ENCODE data around the gene EPPIN. TPM values are rescaled to one million over a fixed set of nuclear protein-coding genes. Genes with fewer than 3 reads are reported as not detected.

The EPPIN gene
- total RNA-seq, 2 experiments from 2014 or later, result not detected

DNA sequence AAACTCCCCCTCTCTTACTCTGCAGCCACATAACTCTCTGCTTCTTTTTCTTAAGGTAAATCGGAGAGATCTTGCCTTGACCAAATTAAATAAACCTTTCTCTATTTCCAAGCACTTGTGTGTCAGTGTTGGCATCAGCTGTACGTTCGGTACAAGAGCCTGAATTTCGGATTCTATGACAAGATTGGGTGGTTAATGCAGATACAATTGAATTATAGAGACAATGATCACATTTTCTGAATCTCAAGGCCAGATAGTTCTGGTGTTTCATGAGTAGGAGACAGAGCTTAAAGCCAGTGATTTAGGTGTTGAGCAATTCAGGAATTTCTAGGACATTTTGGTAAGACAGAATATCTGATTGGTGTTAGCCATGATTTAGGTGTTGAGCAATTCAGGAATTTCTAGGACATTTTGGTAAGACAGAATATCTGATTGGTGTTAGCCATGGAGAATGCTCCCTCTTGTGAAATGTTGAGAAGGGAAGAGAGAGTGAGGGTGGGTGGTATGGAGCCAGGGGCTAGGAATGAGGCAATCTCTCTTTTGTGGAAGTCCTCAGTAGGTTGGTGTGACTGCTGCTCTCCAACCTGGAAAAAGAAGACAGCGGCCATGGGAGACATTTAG lies 36.8 kb downstream of the EPPIN start:
- DNase-seq (no peak), ATAC-seq (ENCODE audit: low read depth) (no peak)
- POLR2A ChIA-PET, result no interaction called here
- Mint-ChIP-seq H3K27ac (no peak overlapping the region), H3K9me3 (no peaks in the 10 kb centered on the region), H3K4me3 (no peak overlapping the region), H3K4me1 (peaks cover 4% of the 10 kb centered on the region), H3K36me3 (no peaks in the 10 kb centered on the region), H3K27me3 (peaks cover 30% of the 10 kb centered on the region)

DNA sequence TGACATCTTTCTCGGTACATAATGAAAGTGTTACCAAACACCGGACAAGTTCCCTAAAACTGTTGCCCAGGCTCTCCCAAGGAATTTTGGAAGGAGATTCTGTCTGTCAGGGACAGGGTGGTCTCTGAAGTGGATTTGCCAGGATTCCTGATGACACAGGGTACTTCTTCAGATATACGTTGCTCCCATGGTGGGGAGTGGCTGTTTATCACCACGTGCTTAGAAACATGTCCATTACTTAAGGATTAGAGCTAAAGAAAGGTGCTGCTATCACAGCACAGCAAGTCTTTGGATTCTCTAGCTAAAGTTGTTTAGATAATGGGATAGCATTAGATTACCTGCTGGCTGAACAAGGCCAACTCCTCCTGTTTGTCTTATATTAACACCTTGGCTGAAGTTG lies 38.1 kb downstream of the EPPIN start:
- POLR2A ChIA-PET, result no interaction called here

DNA sequence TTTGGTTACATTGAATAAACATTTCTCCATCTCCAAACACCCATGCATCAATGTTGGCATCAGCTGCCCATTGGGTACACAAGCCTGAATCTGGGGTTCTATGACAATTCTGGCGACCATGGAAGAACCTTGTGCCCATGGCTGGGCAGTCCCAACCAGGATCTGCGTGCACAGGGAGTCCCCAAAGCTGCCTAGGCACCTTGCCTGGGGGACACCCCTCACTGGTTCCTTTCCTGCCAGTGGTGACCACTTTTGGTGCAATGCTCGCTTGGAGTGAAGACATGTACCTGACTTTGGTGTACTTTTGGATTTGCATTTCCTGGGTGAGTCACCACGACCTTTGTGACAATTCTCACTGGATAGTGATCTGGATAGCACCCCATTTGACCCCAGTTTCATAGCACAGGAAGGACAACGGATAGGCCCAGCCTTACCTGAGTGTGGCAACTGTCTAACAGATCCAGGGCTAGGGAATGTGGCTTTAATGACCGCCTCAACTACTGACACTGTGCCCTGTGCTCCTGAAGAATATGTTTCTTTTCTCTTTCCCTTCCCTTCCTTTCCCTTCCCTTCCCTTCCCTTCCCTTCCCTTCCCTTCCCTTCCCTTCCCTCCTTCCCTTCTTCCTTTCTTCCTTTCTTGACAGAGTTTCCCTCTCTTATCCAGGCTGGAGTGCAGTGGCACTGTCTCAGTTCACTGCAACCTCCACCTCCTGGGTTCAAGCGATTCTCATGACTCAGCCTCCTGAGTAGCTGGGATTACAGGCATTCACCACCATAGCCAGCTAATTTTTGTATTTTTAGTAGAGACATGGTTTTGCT lies 38.9 kb downstream of the EPPIN start:
- Mint-ChIP-seq H3K27ac (no peak overlapping the region), H3K36me3 (no peaks in the 10 kb centered on the region), H3K9me3 (no peaks in the 10 kb centered on the region), H3K4me1 (peaks cover 4% of the 10 kb centered on the region), H3K4me3 (no peak overlapping the region), H3K27me3 (peaks cover 25% of the 10 kb centered on the region)
- POLR2A ChIA-PET, result no interaction called here
- no peak for DNase-seq
- no peak for ATAC-seq (ENCODE audit: low read depth)

More for the DNA sequence above, 38.1 kb downstream of the EPPIN start:
- no peak overlapping the region for H3K27ac Mint-ChIP-seq
- ATAC-seq (ENCODE audit: low read depth) (no peak), DNase-seq (no peak)
- H3K27me3 Mint-ChIP-seq, result peaks cover 28% of the 10 kb centered on the region
- H3K9me3 Mint-ChIP-seq, result no peaks in the 10 kb centered on the region
- no peaks in the 10 kb centered on the region for H3K36me3 Mint-ChIP-seq
- H3K4me1 Mint-ChIP-seq, result peaks cover 4% of the 10 kb centered on the region
- H3K4me3 Mint-ChIP-seq, result no peak overlapping the region

DNA sequence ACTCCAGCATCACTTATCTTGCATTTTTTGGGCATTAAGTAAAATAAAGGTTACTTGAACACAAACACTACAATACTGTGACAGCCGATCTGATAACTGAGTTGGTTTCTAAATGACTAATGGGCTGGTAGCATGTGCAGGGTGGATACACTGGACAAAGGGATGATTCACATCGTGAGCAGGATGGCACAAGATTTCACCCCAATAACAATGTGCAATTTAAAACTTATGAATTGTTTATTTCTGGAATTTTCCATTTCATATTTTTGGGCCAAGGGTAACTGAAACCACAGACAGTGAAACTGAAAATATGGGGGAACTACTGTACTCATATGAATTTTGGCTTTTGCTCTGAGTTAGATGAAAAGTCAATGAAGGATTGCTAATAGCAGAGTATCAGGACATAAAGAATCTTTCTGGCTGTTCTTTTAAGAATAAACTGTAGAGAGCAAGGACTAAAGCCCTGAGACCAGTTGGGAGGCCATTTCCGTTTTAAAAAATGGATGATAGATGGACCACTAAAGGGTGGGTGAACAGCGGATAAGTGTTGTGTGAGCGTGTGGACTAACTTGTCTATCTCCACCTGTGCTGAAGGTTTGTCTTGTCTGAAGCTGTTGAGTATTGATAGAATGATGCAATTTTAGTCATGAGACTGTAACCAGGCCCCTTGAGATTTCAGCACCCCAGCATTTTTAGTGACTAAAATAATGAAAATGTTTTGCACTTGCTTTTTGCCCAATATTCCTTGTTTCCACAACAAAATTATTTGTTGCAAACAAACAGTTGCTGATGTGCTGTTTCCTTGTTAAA lies 40.0 kb downstream of the EPPIN start:
- Mint-ChIP-seq H3K27me3 (peaks cover 31% of the 10 kb centered on the region), H3K9me3 (no peaks in the 10 kb centered on the region), H3K27ac (no peak overlapping the region), H3K4me1 (peaks cover 4% of the 10 kb centered on the region), H3K4me3 (no peak overlapping the region), H3K36me3 (no peaks in the 10 kb centered on the region)
- POLR2A ChIA-PET, result no interaction called here
- DNase-seq, result no peak
- ATAC-seq (ENCODE audit: low read depth), result no peak

DNA sequence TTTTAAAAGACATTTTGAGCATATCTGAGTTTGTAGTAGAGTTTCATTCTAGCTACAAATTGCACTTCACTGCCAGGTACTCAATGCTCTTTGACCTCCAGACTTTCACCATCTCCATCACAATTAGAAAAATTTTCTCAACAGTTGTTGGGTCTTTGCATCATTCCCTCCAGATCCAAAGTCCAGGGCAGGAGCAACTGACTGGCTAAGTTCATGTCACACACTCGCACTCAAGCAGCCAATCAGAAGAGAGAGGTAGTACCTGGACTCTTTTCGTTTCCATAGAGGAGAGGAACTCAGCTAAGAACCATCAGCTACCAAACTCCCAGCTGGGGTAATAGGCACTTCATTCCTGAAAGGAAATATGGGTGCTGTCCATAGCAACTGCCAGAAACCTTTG lies 40.8 kb downstream of the EPPIN start:
- Mint-ChIP-seq H3K27ac (no peak overlapping the region), H3K4me1 (peaks cover 4% of the 10 kb centered on the region), H3K27me3 (peaks cover 36% of the 10 kb centered on the region), H3K36me3 (no peaks in the 10 kb centered on the region), H3K4me3 (no peak overlapping the region), H3K9me3 (no peaks in the 10 kb centered on the region)
- POLR2A ChIA-PET, result no interaction called here
- ATAC-seq (ENCODE audit: low read depth) (no peak), DNase-seq (no peak)

DNA sequence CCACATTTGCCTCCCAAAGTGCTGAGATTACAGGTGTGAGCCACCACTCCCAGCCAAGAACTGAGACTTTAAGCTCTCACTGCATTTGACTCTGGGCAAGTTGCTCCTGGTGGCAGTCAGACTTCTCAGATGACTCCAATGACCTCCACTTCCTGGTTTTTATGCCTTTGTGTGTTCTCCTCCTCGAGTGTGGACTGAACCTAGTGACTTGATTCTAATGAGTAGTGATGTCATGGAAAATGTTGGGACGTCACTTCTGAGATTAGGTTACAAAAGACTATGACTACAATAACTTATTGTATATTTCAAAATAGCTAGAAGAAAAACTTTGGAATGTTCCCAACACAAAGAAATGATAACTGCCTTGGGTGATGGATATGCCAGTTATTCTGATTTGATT lies 43.8 kb downstream of the EPPIN start:
- no peak overlapping the region for H3K4me3 Mint-ChIP-seq
- no peak for ATAC-seq (ENCODE audit: low read depth)
- POLR2A ChIA-PET, result no interaction called here
- H3K27me3 Mint-ChIP-seq, result peaks cover 36% of the 10 kb centered on the region
- H3K36me3 Mint-ChIP-seq, result no peaks in the 10 kb centered on the region
- no peaks in the 10 kb centered on the region for H3K9me3 Mint-ChIP-seq
- no peak for DNase-seq
- no peak overlapping the region for H3K27ac Mint-ChIP-seq
- H3K4me1 Mint-ChIP-seq, result peaks cover 4% of the 10 kb centered on the region

DNA sequence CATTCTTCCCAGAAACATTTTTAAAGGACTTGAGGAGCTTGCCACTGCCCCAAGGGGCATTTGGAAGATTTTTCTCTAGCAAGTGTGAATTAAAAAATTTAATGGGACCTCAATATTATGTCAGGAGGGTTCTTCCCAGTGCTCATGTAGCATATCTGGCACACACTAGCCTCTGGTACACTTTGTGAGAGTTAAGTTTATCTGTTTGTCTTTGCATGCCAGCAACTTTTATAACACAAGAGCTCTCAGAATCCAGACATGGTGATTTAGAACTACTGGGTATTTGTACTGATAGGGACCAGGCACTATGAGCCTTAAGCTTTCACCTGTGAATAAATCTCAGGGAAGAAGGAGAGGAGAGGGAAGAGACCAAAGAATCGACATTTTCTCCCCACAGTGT lies 44.6 kb downstream of the EPPIN start:
- ATAC-seq (ENCODE audit: low read depth), result no peak
- peaks cover 34% of the 10 kb centered on the region for H3K27me3 Mint-ChIP-seq
- DNase-seq, result no peak
- peaks cover 4% of the 10 kb centered on the region for H3K4me1 Mint-ChIP-seq
- H3K4me3 Mint-ChIP-seq, result no peak overlapping the region
- POLR2A ChIA-PET, result no interaction called here
- H3K36me3 Mint-ChIP-seq, result no peaks in the 10 kb centered on the region
- H3K9me3 Mint-ChIP-seq, result no peaks in the 10 kb centered on the region
- H3K27ac Mint-ChIP-seq, result no peak overlapping the region

DNA sequence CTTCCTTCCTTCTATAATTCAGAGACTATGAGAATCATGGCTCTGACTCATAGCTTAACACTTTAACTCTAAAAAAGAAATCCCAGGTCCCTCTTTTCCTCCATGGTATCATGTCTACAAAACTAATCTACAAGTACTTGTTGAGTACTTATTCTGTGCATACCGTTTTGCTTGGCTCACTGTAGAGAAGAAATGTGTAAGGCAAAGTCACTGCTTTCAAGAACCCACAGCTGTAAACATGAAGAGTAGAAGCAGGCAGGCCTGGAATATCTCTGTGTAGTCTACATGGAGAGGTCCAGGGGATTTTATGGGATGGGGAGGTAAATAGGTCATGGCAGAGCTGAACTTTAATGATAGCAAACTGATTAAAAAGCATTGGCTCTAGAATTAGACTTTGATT lies 45.6 kb downstream of the EPPIN start:
- DNase-seq (no peak), ATAC-seq (ENCODE audit: low read depth) (no peak)
- Mint-ChIP-seq H3K36me3 (no peaks in the 10 kb centered on the region), H3K4me3 (no peak overlapping the region), H3K27me3 (peaks cover 38% of the 10 kb centered on the region), H3K4me1 (peaks cover 1% of the 10 kb centered on the region), H3K9me3 (no peaks in the 10 kb centered on the region), H3K27ac (no peak overlapping the region)
- POLR2A ChIA-PET, result no interaction called here

DNA sequence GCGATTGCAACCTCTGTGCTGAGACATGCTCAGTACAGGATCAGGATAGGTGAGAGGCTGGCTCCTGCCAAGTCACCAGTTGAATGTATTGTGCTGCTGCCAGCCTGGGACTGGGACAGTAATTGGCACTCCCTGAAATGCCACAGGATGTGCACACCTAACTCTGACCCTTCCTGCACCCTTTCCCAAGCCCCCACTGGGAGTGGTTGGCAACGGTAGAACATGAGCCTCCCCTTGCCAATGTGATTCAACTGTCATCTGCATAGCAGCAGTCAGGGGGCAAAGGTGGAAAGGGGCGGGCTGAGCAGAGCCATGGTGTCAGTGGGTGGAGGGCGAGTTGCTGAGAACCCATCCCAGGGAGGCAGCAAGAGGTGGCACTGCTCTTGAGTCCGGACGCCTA lies 47.2 kb downstream of the EPPIN start:
- H3K27ac Mint-ChIP-seq, result no peak overlapping the region
- H3K36me3 Mint-ChIP-seq, result no peaks in the 10 kb centered on the region
- H3K27me3 Mint-ChIP-seq, result peaks cover 35% of the 10 kb centered on the region
- POLR2A ChIA-PET, result no interaction called here
- H3K9me3 Mint-ChIP-seq, result no peaks in the 10 kb centered on the region
- H3K4me1 Mint-ChIP-seq, result no peaks in the 10 kb centered on the region
- ATAC-seq (ENCODE audit: low read depth), result no peak
- H3K4me3 Mint-ChIP-seq, result no peak overlapping the region
- no peak for DNase-seq

DNA sequence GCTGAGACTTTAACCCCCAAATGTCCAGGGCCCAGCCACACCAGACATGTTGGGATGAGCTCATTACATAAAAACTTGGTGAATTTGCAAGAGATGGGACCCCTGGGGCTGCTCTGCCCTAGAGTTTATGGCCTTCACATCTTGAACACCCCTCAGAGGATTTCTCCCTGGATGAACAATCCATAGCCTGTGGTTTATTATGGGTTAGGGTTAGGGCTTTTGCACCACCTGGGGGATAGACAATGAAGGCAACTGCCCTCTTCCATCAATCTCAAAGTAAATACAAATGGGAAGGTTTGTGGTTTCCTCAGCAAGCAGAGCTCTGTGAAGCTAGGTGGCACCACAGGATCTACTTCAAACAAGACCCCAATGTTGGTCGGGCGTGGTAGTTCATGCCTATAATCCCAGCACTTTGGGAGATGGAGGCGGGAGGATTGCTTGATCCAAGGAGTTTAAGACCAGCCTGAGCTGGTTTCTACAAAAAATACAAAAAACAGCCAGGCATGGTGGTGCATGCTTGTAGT lies 49.2 kb downstream of the EPPIN start:
- POLR2A ChIA-PET, result no interaction called here
- no peak overlapping the region for H3K4me3 Mint-ChIP-seq
- H3K27me3 Mint-ChIP-seq, result peaks cover 31% of the 10 kb centered on the region
- H3K27ac Mint-ChIP-seq, result no peak overlapping the region
- H3K9me3 Mint-ChIP-seq, result no peaks in the 10 kb centered on the region
- DNase-seq (no peak), ATAC-seq (ENCODE audit: low read depth) (no peak)
- H3K4me1 Mint-ChIP-seq, result no peaks in the 10 kb centered on the region
- no peaks in the 10 kb centered on the region for H3K36me3 Mint-ChIP-seq

DNA sequence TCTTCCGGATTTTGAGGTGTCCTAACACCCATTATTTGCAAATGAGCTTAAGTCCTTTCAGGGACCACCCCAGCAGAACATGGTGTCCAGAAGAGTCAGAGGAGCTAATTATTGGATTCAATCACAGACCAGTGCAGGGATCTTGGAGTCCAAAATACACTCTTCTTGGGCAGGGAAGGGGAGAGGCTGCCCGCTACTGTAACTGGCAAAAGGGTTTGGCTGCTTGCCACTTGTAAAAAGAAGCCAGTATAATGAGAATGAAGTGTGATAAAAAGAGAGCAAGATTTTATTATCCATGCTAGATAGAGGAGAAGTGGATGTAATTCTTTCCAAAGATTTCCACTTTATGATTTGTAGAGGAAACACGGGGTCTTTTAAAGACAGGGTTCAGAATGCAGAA lies 51.0 kb downstream of the EPPIN start:
- H3K27ac Mint-ChIP-seq, result no peak overlapping the region
- no peaks in the 10 kb centered on the region for H3K4me1 Mint-ChIP-seq
- POLR2A ChIA-PET, result no interaction called here
- H3K9me3 Mint-ChIP-seq, result no peaks in the 10 kb centered on the region
- DNase-seq (no peak), ATAC-seq (ENCODE audit: low read depth) (no peak)
- H3K36me3 Mint-ChIP-seq, result no peaks in the 10 kb centered on the region
- H3K4me3 Mint-ChIP-seq, result no peak overlapping the region
- peaks cover 18% of the 10 kb centered on the region for H3K27me3 Mint-ChIP-seq

DNA sequence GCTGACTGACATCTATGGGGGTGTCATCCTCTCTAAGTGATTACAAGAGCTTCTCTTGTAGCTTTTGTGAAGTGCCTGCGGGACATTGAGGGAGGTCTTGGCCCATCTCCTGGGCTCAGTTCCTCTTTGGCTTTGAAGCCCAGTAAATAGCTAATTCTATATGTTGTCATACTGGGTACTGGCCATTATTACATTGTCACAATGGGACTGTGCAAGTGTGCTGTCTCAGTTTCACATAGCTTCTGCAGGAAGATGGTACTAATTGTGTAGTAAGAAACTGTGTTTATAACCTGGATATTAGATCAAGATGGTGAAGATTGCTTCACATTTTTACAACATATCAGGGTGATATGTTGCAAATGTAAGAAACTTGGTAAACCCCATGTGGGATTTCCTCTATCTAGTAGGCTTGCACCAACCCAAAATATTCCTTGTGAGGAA lies 51.7 kb downstream of the EPPIN start:
- H3K36me3 Mint-ChIP-seq, result no peaks in the 10 kb centered on the region
- H3K9me3 Mint-ChIP-seq, result no peaks in the 10 kb centered on the region
- DNase-seq (no peak), ATAC-seq (ENCODE audit: low read depth) (no peak)
- no peak overlapping the region for H3K27ac Mint-ChIP-seq
- no peak overlapping the region for H3K4me3 Mint-ChIP-seq
- H3K27me3 Mint-ChIP-seq, result peaks cover 16% of the 10 kb centered on the region
- no peaks in the 10 kb centered on the region for H3K4me1 Mint-ChIP-seq
- POLR2A ChIA-PET, result no interaction called here
